ENCODE measurements around the gene KCTD4.

The KCTD4 gene

GRCh38 chr13:45185286-45185685 lies 15.6 kb downstream of the KCTD4 start:
- POLR2A ChIA-PET = no interaction called here
- no peak for TF ChIP-seq CTCF (IDR thresholded peaks at IDR 0.05; ENCODE audit: control extremely low read depth, extremely low read depth, low read depth, missing control alignments)
- DNase-seq (ENCODE audit: extremely low spot score) = no peak
- CTCF ChIA-PET = interaction anchor here (1.2 to 1.3 kb wide), 2 partner anchors 60 to 96 kb away, joined by 3 read pairs; no protein-coding TSS in a partner anchor

- no peak for TF ChIP-seq CTCF (IDR thresholded peaks at IDR 0.05; ENCODE audit: control extremely low read depth, extremely low read depth, low read depth, missing control alignments)
- ChIA-PET CTCF (interaction anchor here (1.2 to 1.3 kb wide), 2 partner anchors 61 to 97 kb away, joined by 3 read pairs; no protein-coding TSS in a partner anchor), POLR2A (no interaction called here)
- DNase-seq (ENCODE audit: extremely low spot score) = no peak
Measured at GRCh38 chr13:45184693-45185092, 16.2 kb downstream of the KCTD4 start.

GRCh38 chr13:45180713-45181601 lies 19.9 kb downstream of the KCTD4 start:
- no peak for TF ChIP-seq CTCF (IDR thresholded peaks at IDR 0.05; ENCODE audit: control extremely low read depth, extremely low read depth, low read depth, missing control alignments)
- ChIA-PET POLR2A (no interaction called here), CTCF (interaction anchor here (0.8 to 1.6 kb wide), 8 partner anchors 12 to 34 kb away, joined by 3 to 6 read pairs (median 4); no protein-coding TSS in a partner anchor)
- DNase-seq (ENCODE audit: extremely low spot score) = no peak

GRCh38 chr13:45180303-45180702 lies 20.5 kb downstream of the KCTD4 start:
- ChIA-PET POLR2A (no interaction called here), CTCF (no interaction called here)
- TF ChIP-seq CTCF (IDR thresholded peaks at IDR 0.05; ENCODE audit: control extremely low read depth, extremely low read depth, low read depth, missing control alignments) = no peak
- no peak for DNase-seq (ENCODE audit: extremely low spot score)

- ChIA-PET POLR2A (no interaction called here), CTCF (interaction anchor here (1.2 to 1.6 kb wide), 2 partner anchors 13 to 122 kb away, joined by 3 read pairs; no protein-coding TSS in a partner anchor)
- no peak for TF ChIP-seq CTCF (IDR thresholded peaks at IDR 0.05; ENCODE audit: control extremely low read depth, extremely low read depth, low read depth, missing control alignments)
- no peak for DNase-seq (ENCODE audit: extremely low spot score)
Measured at GRCh38 chr13:45179428-45179827, 21.4 kb downstream of the KCTD4 start.

GRCh38 chr13:45178349-45179162 lies 22.3 kb downstream of the KCTD4 start:
- DNase-seq (ENCODE audit: extremely low spot score) = no peak
- CTCF ChIA-PET = interaction anchor here (1.2 to 1.6 kb wide), 2 partner anchors 12 to 121 kb away, joined by 3 read pairs; no protein-coding TSS in a partner anchor
- TF ChIP-seq CTCF (IDR thresholded peaks at IDR 0.05; ENCODE audit: control extremely low read depth, extremely low read depth, low read depth, missing control alignments) = no peak
- POLR2A ChIA-PET = no interaction called here

All from GM10248 (cell line).